B cell (primary cell): ENCODE data around the gene CHCHD3. TPM values are rescaled to one million over a fixed set of nuclear protein-coding genes. Genes with fewer than 3 reads are reported as not detected.

ENCODE experiments used
- ATAC-seq: fragments of 200-7000 bp; cut with Tn5 transposase; one replicate; pipeline ENCODE4 v1.10.0; 2021; ENCODE audit warnings: low read depth, mild to moderate bottlenecking, moderate number of reproducible peaks, moderate library complexity
- CTCF ChIA-PET: fragments of 350-600 bp; sonication (Branson Sonifier 250); formaldehyde crosslinking; loops from one replicate; lab custom pipeline; 2021; ENCODE audit warnings: antibody characterized with exemption, inconsistent platforms; lab: Charles Lee
- POLR2A ChIA-PET: fragments of 350-600 bp; sonication (Branson Sonifier 250); formaldehyde crosslinking; loops from one replicate; lab custom pipeline; 2021; ENCODE audit warnings: antibody characterized with exemption; lab: Charles Lee
- DNase-seq: peaks from one replicate; pipeline ENCODE4 v3.0.0; 2013
- H2AFZ ChIP-seq: 2 replicates; pipeline ENCODE4 v1.6.1; 2012; ENCODE audit warnings: mild to moderate bottlenecking, low read depth, low read length; ENCODE audit not compliant: insufficient read depth, poor library complexity, severe bottlenecking
- H3K27ac ChIP-seq, 2 donors: 1 replicate in 1 of 2; 2 replicates in 1 of 2; pipeline ENCODE4 v1.5.1; 2012 to 2013; ENCODE audit warnings: low read length in 2 of 2, mild to moderate bottlenecking in 2 of 2, moderate library complexity in 1 of 2
- H3K27me3 ChIP-seq, 4 experiments: fragments of 200-600 bp in 1 of 4; sonication (generic) in 1 of 4; replicated peaks in 1 of 4; 1 replicate in 2 of 4; 2 replicates in 2 of 4; pipeline versions ENCODE4 v1.6.1 to v1.7.0; 2013 to 2016; ENCODE audit warnings: low read length in 3 of 4, mild to moderate bottlenecking in 2 of 4, mixed read lengths in 1 of 4, moderate library complexity in 1 of 4; ENCODE audit not compliant: insufficient read depth in 4 of 4, control insufficient read depth in 3 of 4; ENCODE audit errors: control extremely low read depth in 1 of 4
- H3K36me3 ChIP-seq, 2 experiments: replicated peaks in 1 of 2; 1 replicate in 1 of 2; 2 replicates in 1 of 2; pipeline versions ENCODE4 v1.6.1 to v1.7.1; 2013; ENCODE audit warnings: low read length in 1 of 2; ENCODE audit not compliant: insufficient read depth in 2 of 2, control insufficient read depth in 1 of 2; ENCODE audit errors: control extremely low read depth in 1 of 2, extremely low read depth in 1 of 2
- H3K4me1 ChIP-seq, 2 donors: fragments of 200-600 bp in 1 of 2; sonication (generic) in 1 of 2; 1 replicate in 1 of 2; 2 replicates in 1 of 2; pipeline versions ENCODE4 v1.5.1 to v1.6.1; 2013 to 2017; ENCODE audit warnings: low read length in 2 of 2; ENCODE audit not compliant: control insufficient read depth in 2 of 2, insufficient read depth in 2 of 2
- H3K4me2 ChIP-seq: replicated peaks from 2 replicates; pipeline ENCODE3; 2012; ENCODE audit warnings: mild to moderate bottlenecking, low read depth, low read length; ENCODE audit not compliant: poor library complexity, severe bottlenecking
- H3K4me3 ChIP-seq, 5 experiments: fragments of 200-600 bp in 1 of 5; sonication (generic) in 1 of 5; 1 replicate in 3 of 5; 2 replicates in 2 of 5; pipeline versions ENCODE4 v1.5.1 to v1.7.0; 2011 to 2016; ENCODE audit warnings: low read length in 4 of 5, mild to moderate bottlenecking in 4 of 5, low read depth in 2 of 5, control low read depth in 1 of 5, moderate library complexity in 1 of 5; ENCODE audit not compliant: insufficient read depth in 1 of 5; ENCODE audit errors: control extremely low read depth in 1 of 5, extremely low read depth in 1 of 5
- H3K79me2 ChIP-seq: fragments of 200-600 bp; sonication (generic); one replicate; pipeline ENCODE4 v1.6.0; 2016; ENCODE audit warnings: low read length; ENCODE audit not compliant: control insufficient read depth, insufficient read depth
- H3K9ac ChIP-seq: fragments of 200-600 bp; sonication (generic); 2 replicates; pipeline ENCODE4 v1.6.1; 2017; ENCODE audit warnings: mild to moderate bottlenecking, low read length, moderate library complexity
- H3K9me3 ChIP-seq, 3 donors: one replicate each; pipeline versions ENCODE4 v1.6.1 to v1.7.1; 2013; ENCODE audit warnings: low read length in 2 of 3; ENCODE audit not compliant: control insufficient read depth in 2 of 3, insufficient read depth in 1 of 3; ENCODE audit errors: control extremely low read depth in 1 of 3
- H4K20me1 ChIP-seq: 2 replicates; pipeline ENCODE4 v1.6.0; 2012; ENCODE audit warnings: mild to moderate bottlenecking, low read length; ENCODE audit not compliant: insufficient read depth, control insufficient read depth, poor library complexity, severe bottlenecking
- H3K27ac Mint-ChIP-seq: one replicate; pipeline ENCODE4 v1.8.0; 2021; ENCODE audit warnings: mixed read lengths
- H3K27me3 Mint-ChIP-seq: one replicate; pipeline ENCODE4 v1.8.0; 2021; ENCODE audit warnings: mixed read lengths
- H3K4me1 Mint-ChIP-seq: one replicate; pipeline ENCODE4 v1.8.0; 2021; ENCODE audit warnings: mixed read lengths
- H3K4me3 Mint-ChIP-seq: one replicate; pipeline ENCODE4 v1.8.0; 2021; ENCODE audit warnings: mixed read lengths
- H3K9me3 Mint-ChIP-seq: one replicate; pipeline ENCODE4 v1.8.0; 2022; ENCODE audit warnings: mixed read lengths; ENCODE audit not compliant: insufficient read depth
- EZH2 ChIP-seq: IDR thresholded peaks from 2 replicates; pipeline ENCODE4 v1.6.1; 2012; ENCODE audit warnings: borderline replicate concordance, low read depth, mild to moderate bottlenecking, moderate library complexity, low read length; ENCODE audit not compliant: insufficient read depth, poor library complexity, severe bottlenecking
- WGBS: methylation state at CpG from one replicate; pipeline ENCODE4 v1.1.5; 2013; ENCODE audit warnings: missing lambda C conversion rate; ENCODE audit not compliant: insufficient coverage; 5-methylcytosine and 5-hydroxymethylcytosine counted together
- intact Hi-C: fragments of 100-400 bp; cut with micrococcal nuclease; formaldehyde crosslinking; loops from one replicate; pipeline ENCODE4 v1.10.0; 2022
- polyA plus RNA-seq: library from polyadenylated mRNA; depleted of rRNA; stranded (reverse); fragments of >200 nt; gene quantifications from 2 replicates; pipeline ENCODE4 v1.2.3, GENCODE V29; 2012
- total RNA-seq, 2 donors: library from RNA; stranded (reverse); fragments of 120-200 nt in 1 of 2; gene quantifications; 1 replicate in 1 of 2; 2 replicates in 1 of 2; pipeline versions ENCODE4 v1.2.3 to v1.2.4, GENCODE V29; 2013 to 2022
- TF ChIP-seq, protein P1 (sequence below): fragments of 200-600 bp; IDR thresholded peaks from one replicate; pipeline ENCODE4 v1.8.0; 2022; ENCODE audit warnings: antibody characterized with exemption, mild to moderate bottlenecking

The CHCHD3 gene
- total and polyA plus RNA-seq, 2 donors (not counting 1 experiment from before 2014, with no cell fraction given): 20.1 to 38.4 TPM

DNA sequence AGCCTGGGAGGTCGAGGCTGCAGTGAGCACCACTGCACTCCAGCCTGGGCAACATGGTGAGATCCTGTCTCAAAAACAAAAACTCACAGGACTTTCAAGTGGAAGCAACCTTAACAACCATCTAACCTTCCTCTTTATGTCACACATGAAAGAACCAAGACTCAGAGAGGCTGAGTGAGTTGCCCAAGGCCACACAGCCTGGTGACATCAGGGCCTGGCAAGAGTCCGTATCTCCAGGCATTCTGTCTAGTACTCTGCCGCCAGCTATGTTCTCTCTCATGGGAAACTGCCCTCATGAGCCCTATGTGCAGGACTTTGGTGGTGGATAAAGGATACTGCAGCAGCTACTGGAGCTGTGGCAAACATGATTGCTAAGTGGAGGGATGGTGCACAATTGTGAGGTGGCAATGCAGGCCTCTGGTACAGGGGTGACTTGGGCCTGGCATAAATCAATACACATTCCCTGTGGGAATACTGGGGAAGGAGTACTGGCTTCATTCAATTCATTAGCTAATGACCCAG is 10.1 kb upstream of the CHCHD3 start:
- H3K79me2 ChIP-seq: no peaks in the 10 kb centered on the region
- ATAC-seq (no peak), DNase-seq (no peak)
- no peak overlapping the region for H3K9ac ChIP-seq
- no peaks in the 10 kb centered on the region for H3K4me1 Mint-ChIP-seq
- no peaks in the 10 kb centered on the region for H3K9me3 Mint-ChIP-seq
- 89% methylated on average over 3 of the region's 3 CpGs for WGBS
- no peak overlapping the region for H3K27ac ChIP-seq
- no peak overlapping the region for H3K4me2 ChIP-seq
- no peak overlapping the region for H3K4me3 Mint-ChIP-seq
- intact Hi-C loops: no loop called here
- no peak overlapping the region for H2AFZ ChIP-seq
- POLR2A ChIA-PET: no interaction called here
- no peaks in the 10 kb centered on the region for H4K20me1 ChIP-seq
- H3K27ac Mint-ChIP-seq: no peak overlapping the region
- no peak for TF ChIP-seq EZH2
- TF ChIP-seq, protein P1, sequence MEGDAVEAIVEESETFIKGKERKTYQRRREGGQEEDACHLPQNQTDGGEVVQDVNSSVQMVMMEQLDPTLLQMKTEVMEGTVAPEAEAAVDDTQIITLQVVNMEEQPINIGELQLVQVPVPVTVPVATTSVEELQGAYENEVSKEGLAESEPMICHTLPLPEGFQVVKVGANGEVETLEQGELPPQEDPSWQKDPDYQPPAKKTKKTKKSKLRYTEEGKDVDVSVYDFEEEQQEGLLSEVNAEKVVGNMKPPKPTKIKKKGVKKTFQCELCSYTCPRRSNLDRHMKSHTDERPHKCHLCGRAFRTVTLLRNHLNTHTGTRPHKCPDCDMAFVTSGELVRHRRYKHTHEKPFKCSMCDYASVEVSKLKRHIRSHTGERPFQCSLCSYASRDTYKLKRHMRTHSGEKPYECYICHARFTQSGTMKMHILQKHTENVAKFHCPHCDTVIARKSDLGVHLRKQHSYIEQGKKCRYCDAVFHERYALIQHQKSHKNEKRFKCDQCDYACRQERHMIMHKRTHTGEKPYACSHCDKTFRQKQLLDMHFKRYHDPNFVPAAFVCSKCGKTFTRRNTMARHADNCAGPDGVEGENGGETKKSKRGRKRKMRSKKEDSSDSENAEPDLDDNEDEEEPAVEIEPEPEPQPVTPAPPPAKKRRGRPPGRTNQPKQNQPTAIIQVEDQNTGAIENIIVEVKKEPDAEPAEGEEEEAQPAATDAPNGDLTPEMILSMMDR: no peak
- H3K36me3 ChIP-seq: no peaks in the 10 kb centered on the region
- H3K27me3 Mint-ChIP-seq: peaks cover 9% of the 10 kb centered on the region
- CTCF ChIA-PET: interaction anchor here (0.7 kb wide), 1 partner anchor 304 kb away, joined by 4 read pairs; no protein-coding TSS in a partner anchor
- no peak overlapping the region for H3K4me3 ChIP-seq
- H3K9me3 ChIP-seq: no peaks in the 10 kb centered on the region
- H3K27me3 ChIP-seq: no peaks in the 10 kb centered on the region
- no peaks in the 10 kb centered on the region for H3K4me1 ChIP-seq

DNA sequence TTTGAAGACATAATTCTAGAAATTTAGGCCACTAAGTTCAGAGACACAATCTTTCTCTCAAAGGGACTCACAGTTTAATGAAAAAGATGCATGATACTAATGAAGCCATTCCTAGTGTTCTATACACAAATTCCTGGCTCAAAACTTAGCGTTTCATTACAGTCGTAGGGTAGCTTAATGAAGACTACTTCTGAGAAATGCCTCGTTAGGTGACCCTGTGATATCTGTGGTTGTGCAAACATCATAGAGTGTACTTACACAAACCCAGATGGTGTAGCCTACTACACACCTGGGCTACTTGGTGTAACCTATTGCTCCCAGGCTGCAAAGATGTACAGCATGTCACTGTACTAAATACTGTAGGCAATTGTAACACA is 488 bp upstream of the CHCHD3 start:
- H3K36me3 ChIP-seq: peaks cover 0 to 3% of the 10 kb centered on the region in 2 experiments
- H3K79me2 ChIP-seq: peaks cover 41% of the 10 kb centered on the region
- intact Hi-C loops: loop anchor here (1.0 to 5.0 kb wide), 3 partner anchors 47 to 1565 kb away; partner anchors contain the start of genes AKR1B1 and BPGM
- POLR2A ChIA-PET: interaction anchor here (0.8 kb wide), 1 partner anchor 171 kb away, joined by 6 read pairs; the partner anchor contains the start of gene EXOC4
- H4K20me1 ChIP-seq: peaks cover 3% of the 10 kb centered on the region
- Mint-ChIP-seq H3K9me3 (no peaks in the 10 kb centered on the region), H3K27me3 (peaks cover 6% of the 10 kb centered on the region), H3K4me1 (peaks cover 24% of the 10 kb centered on the region), H3K4me3 (peak overlapping the region; percentile 93), H3K27ac (peak overlapping the region; percentile 95)
- peak overlapping the region; percentile 87 for H3K4me2 ChIP-seq
- H3K9ac ChIP-seq: no peak overlapping the region
- DNase-seq (no peak), ATAC-seq (no peak)
- H2AFZ ChIP-seq: peak overlapping the region; percentile 47
- peak overlapping the region; percentile 79 to 98 for H3K27ac ChIP-seq
- H3K9me3 ChIP-seq: no peaks in the 10 kb centered on the region
- TF ChIP-seq, protein P1: no peak
- TF ChIP-seq EZH2: no peak
- no peaks in the 10 kb centered on the region for H3K27me3 ChIP-seq
- H3K4me1 ChIP-seq: peaks cover 11% of the 10 kb centered on the region in 2 donors
- WGBS: 100% methylated on average over 1 of the region's 3 CpGs
- CTCF ChIA-PET: interaction anchor here (0.8 to 1.0 kb wide), 2 partner anchors 49 to 1240 kb away, joined by 3 read pairs; no protein-coding TSS in a partner anchor
- peak overlapping the region in 3 of 5 experiments; percentile 5 to 96 (median 71) for H3K4me3 ChIP-seq
